Testis (tissue), 2 donors: Measurements from ENCODE around the gene NAGLU.

Experiments
- CTCF ChIP-seq, 3 experiments: fragments of 450-650 bp in 2 of 3; fragments of 200-600 bp in 1 of 3; sonication (generic) in 1 of 3; IDR thresholded peaks; one replicate each; pipeline ENCODE4 v1.5.1; 2016 to 2019; ENCODE audit warnings: antibody characterized with exemption in 3 of 3, mild to moderate bottlenecking in 2 of 3, moderate library complexity in 1 of 3
- POLR2A ChIP-seq: fragments of 450-650 bp; IDR thresholded peaks from one replicate; pipeline ENCODE4 v1.6.1; 2017; ENCODE audit warnings: antibody characterized with exemption, mild to moderate bottlenecking, moderate library complexity

GRCh38 chr17:42536372-42537155, 523 bp downstream of the NAGLU start:
- no peak for TF ChIP-seq CTCF (IDR thresholded peaks at IDR 0.05)
- TF ChIP-seq POLR2A, result no peak
